Left renal pelvis (tissue), 4 donors: ENCODE results near the gene ARMC5. TPM values are rescaled to one million over a fixed set of nuclear protein-coding genes. Genes with fewer than 3 reads are reported as not detected.
"Not testable (repeated sequence)": the region's sequence is repeated elsewhere in the genome, so short reads cannot be mapped to it uniquely, and the experiment has no call there.

Experiments
- DNase-seq, 4 donors: peaks; one replicate each; pipeline ENCODE4 v3.0.0-alpha.2; 2013; ENCODE audit warnings: low read depth in 4 of 4, low spot score in 3 of 4
- polyA plus RNA-seq, 4 donors: library from polyadenylated mRNA; unstranded; fragments of 120-200 nt; gene quantifications; one replicate each; pipeline ENCODE4 v1.2.1, GENCODE V29; 2013; ENCODE audit not compliant: insufficient read length in 4 of 4

The ARMC5 gene
- 10 to 100 TPM in 2 of 4 donors, 1 to 10 TPM in 2; 9.0 to 15.1 (median 10.3) TPM for polyA plus RNA-seq

GRCh38 chr16:31458844-31459686, at the start of gene ARMC5:
Gene ARMC5, plus strand, starts transcription at chr16:31459501. Its CDS starts 24 bp downstream, at chr16:31459525.
- peak; percentile 94 to 96 (median 96) for DNase-seq

- no peak for DNase-seq
Measured at GRCh38 chr16:31410082-31410481, 49.2 kb upstream of the ARMC5 start.

GRCh38 chr16:31411024-31411844, 48.1 kb upstream of the ARMC5 start:
- no peak for DNase-seq

- DNase-seq: no peak
Measured at GRCh38 chr16:31412750-31413149, 46.6 kb upstream of the ARMC5 start.

GRCh38 chr16:31413381-31413780, 45.9 kb upstream of the ARMC5 start:
- DNase-seq: no peak

GRCh38 chr16:31413943-31414342, 45.4 kb upstream of the ARMC5 start:
- DNase-seq: no peak

- no peak for DNase-seq
Measured at GRCh38 chr16:31414706-31415105, 44.6 kb upstream of the ARMC5 start.

GRCh38 chr16:31416371-31416770, 42.9 kb upstream of the ARMC5 start:
- DNase-seq: no peak

- not testable (repeated sequence) for DNase-seq
Measured at GRCh38 chr16:31417036-31417435, 42.3 kb upstream of the ARMC5 start.

- DNase-seq: no peak
Measured at GRCh38 chr16:31417916-31418315, 41.4 kb upstream of the ARMC5 start.

- no peak for DNase-seq
Measured at GRCh38 chr16:31420037-31420436, 39.3 kb upstream of the ARMC5 start.

- no peak for DNase-seq
Measured at GRCh38 chr16:31421587-31421986, 37.7 kb upstream of the ARMC5 start.

- DNase-seq: no peak
Measured at GRCh38 chr16:31423241-31423640, 36.1 kb upstream of the ARMC5 start.

- no peak for DNase-seq
Measured at GRCh38 chr16:31423801-31424200, 35.5 kb upstream of the ARMC5 start.

- peak in 2 of 4 donors; percentile 18 to 31 for DNase-seq
Measured at GRCh38 chr16:31427441-31428278, 31.6 kb upstream of the ARMC5 start.

GRCh38 chr16:31428279-31428597, 31.1 kb upstream of the ARMC5 start, which contains the start of gene COX6A2:
Gene COX6A2, minus strand, starts transcription at chr16:31428360. Its CDS starts 35 bp downstream, at chr16:31428325.
- no peak for DNase-seq

- DNase-seq: no peak
Measured at GRCh38 chr16:31428638-31429247, 30.6 kb upstream of the ARMC5 start.

GRCh38 chr16:31429314-31429713, 30.0 kb upstream of the ARMC5 start:
- no peak for DNase-seq

- no peak for DNase-seq
Measured at GRCh38 chr16:31429796-31430195, 29.5 kb upstream of the ARMC5 start.

- no peak for DNase-seq
Measured at GRCh38 chr16:31430380-31431052, 28.8 kb upstream of the ARMC5 start.
